Smooth muscle cell (in vitro differentiated cells): ENCODE measurements around the gene GPR42. TPM values are rescaled to one million over a fixed set of nuclear protein-coding genes. Genes with fewer than 3 reads are reported as not detected.
A peak's percentile ranks its signal among the peaks of the same experiment; 100 is the strongest.

Source experiments
- DNase-seq: peaks from one replicate; lab custom pipeline; 2025; ENCODE audit not compliant: unreplicated experiment; lab: John Stamatoyannopoulos, UW
- H2AFZ ChIP-seq: fragments of 200-600 bp; sonication (generic); 2 replicates; pipeline ENCODE4 v1.6.0; 2016; ENCODE audit warnings: antibody characterized with exemption, low read depth, mild to moderate bottlenecking
- H3F3A ChIP-seq: fragments of 200-600 bp; sonication (generic); 2 replicates; pipeline ENCODE4 v1.6.0; 2017; ENCODE audit warnings: antibody characterized with exemption, low read depth
- H3K27ac ChIP-seq: fragments of 200-600 bp; sonication (generic); 2 replicates; pipeline ENCODE4 v1.5.1; 2016; ENCODE audit warnings: low read depth, mild to moderate bottlenecking
- H3K27me3 ChIP-seq: fragments of 200-600 bp; sonication (generic); 2 replicates; pipeline ENCODE4 v1.6.1; 2016; ENCODE audit warnings: low read depth, mild to moderate bottlenecking
- H3K36me3 ChIP-seq: fragments of 200-600 bp; sonication (generic); 2 replicates; pipeline ENCODE4 v1.5.1; 2016; ENCODE audit warnings: low read depth
- H3K4me1 ChIP-seq: fragments of 200-600 bp; sonication (generic); 2 replicates; pipeline ENCODE4 v1.5.1; 2016; ENCODE audit warnings: low read depth
- H3K4me2 ChIP-seq: fragments of 200-600 bp; sonication (generic); 2 replicates; pipeline ENCODE4 v1.6.0; 2016; ENCODE audit warnings: mild to moderate bottlenecking
- H3K4me3 ChIP-seq: fragments of 200-600 bp; sonication (generic); 2 replicates; pipeline ENCODE4 v1.5.1; 2016; ENCODE audit warnings: mild to moderate bottlenecking
- H3K79me2 ChIP-seq: fragments of 200-600 bp; sonication (generic); 2 replicates; pipeline ENCODE4 v1.6.0; 2016; ENCODE audit warnings: low read depth, mild to moderate bottlenecking
- H3K9ac ChIP-seq: fragments of 200-600 bp; sonication (generic); 2 replicates; pipeline ENCODE4 v1.6.0; 2016; ENCODE audit warnings: low read depth
- H3K9me3 ChIP-seq: fragments of 200-600 bp; sonication (generic); replicated peaks from 2 replicates; pipeline ENCODE4 v1.5.1; 2016; ENCODE audit warnings: low read depth
- H4K20me1 ChIP-seq: fragments of 200-600 bp; sonication (generic); 2 replicates; pipeline ENCODE4 v1.6.0; 2016; ENCODE audit warnings: low read depth
- WGBS: methylation state at CpG from one replicate; pipeline ENCODE4 v1.1.7; 2016; ENCODE audit warnings: low lambda C conversion rate; 5-methylcytosine and 5-hydroxymethylcytosine counted together
- polyA plus RNA-seq: library from polyadenylated mRNA; unstranded; fragments of >200 nt; fragmentation: Nextera tagmentation; extraction: Ambion mirVana; gene quantifications from 2 replicates; pipeline ENCODE4 v1.2.1, GENCODE V29; 2016
- total RNA-seq: library from RNA; depleted of rRNA; stranded (reverse); fragments of >200 nt; gene quantifications from 2 replicates; pipeline ENCODE4 v1.2.3, GENCODE V29; 2014
- TF ChIP-seq, protein P1 (sequence below): fragments of 200-600 bp; sonication (generic); IDR thresholded peaks from 2 replicates; pipeline ENCODE4 v1.5.1; 2017; ENCODE audit warnings: borderline replicate concordance, mild to moderate bottlenecking, antibody characterized with exemption; ENCODE audit not compliant: insufficient read depth, poor library complexity, severe bottlenecking

The GPR42 gene
- total and polyA plus RNA-seq, 2 experiments from 2014 or later = not detected

DNA sequence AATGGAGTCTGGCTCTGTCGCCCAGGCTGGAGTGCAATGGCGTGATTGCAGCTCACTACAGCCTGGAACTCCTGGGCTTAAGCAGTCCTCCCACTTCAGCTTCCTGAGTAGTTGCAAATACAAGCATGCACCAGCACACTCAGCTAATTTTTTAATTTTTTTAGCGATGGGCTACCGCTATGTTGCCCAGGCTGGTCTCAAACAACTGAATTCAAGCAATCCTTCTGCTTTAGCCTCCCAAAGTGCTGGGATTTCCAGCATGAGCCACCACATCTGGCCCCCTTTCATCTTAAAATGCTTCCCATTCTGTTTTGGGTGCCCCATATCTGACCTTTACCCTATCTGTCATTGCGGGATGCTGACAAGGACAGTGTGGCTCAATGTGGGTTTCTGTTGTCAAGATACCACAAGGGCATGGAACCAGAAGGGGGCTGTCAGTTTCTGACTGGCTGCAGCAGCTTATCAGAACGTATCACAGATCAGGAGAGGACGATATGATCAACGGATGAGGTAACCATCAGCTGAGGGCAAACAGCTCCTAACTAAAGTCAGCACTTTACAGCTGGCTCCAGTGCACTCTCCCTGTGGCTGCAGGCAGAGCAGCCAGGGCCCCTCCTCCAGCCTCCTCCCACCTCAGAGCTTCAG lies 32.4 kb downstream of the GPR42 start:
- no peaks in the 10 kb centered on the region for H3F3A ChIP-seq
- H3K27me3 ChIP-seq = no peaks in the 10 kb centered on the region
- no peaks in the 10 kb centered on the region for H4K20me1 ChIP-seq
- 57% methylated on average over 8 of the region's 8 CpGs for WGBS
- no peak overlapping the region for H3K27ac ChIP-seq
- no peaks in the 10 kb centered on the region for H3K9me3 ChIP-seq
- H3K79me2 ChIP-seq = no peaks in the 10 kb centered on the region
- no peak overlapping the region for H3K4me3 ChIP-seq
- no peaks in the 10 kb centered on the region for H3K36me3 ChIP-seq
- no peaks in the 10 kb centered on the region for H3K4me1 ChIP-seq
- H2AFZ ChIP-seq = no peak overlapping the region
- no peak overlapping the region for H3K9ac ChIP-seq
- no peak overlapping the region for H3K4me2 ChIP-seq
- TF ChIP-seq, protein P1, sequence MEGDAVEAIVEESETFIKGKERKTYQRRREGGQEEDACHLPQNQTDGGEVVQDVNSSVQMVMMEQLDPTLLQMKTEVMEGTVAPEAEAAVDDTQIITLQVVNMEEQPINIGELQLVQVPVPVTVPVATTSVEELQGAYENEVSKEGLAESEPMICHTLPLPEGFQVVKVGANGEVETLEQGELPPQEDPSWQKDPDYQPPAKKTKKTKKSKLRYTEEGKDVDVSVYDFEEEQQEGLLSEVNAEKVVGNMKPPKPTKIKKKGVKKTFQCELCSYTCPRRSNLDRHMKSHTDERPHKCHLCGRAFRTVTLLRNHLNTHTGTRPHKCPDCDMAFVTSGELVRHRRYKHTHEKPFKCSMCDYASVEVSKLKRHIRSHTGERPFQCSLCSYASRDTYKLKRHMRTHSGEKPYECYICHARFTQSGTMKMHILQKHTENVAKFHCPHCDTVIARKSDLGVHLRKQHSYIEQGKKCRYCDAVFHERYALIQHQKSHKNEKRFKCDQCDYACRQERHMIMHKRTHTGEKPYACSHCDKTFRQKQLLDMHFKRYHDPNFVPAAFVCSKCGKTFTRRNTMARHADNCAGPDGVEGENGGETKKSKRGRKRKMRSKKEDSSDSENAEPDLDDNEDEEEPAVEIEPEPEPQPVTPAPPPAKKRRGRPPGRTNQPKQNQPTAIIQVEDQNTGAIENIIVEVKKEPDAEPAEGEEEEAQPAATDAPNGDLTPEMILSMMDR = no peak
- DNase-seq = no peak

DNA sequence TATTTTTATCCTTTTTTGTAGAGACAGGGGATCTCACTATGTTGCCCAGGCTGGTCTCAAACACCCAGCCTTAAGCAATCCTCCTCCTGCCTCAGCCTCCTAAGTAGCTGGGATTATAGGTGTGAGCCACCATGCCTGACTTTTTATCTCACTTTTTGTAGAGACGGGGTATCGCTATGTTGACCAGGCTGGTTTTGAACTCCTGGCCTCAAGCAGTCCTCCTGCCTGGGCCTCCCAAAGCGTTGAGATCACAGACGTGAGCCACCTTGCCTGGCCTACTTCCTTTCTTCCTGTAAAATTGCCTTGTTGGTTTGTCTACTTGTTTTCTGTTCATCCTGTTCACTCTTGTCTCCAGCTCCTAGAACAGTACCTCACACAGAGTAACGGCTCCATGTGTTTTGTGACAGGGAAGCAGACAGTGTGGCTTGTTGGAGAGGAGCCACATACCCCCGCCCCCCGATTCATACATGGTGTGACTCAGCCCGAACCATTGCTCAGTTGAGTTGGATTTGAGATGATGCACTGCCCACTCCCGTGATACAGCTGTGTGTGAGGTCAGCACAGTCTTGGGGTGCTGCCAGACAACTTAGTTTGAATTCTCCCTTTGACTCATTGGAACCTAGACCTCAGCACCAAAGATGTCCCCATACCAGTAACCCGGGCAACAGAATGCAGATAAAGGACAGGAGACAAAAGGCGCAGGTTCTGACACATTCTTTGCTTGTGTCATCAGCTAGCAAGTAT lies 34.2 kb downstream of the GPR42 start:
- Histone ChIP-seq H3K4me3 (no peak overlapping the region), H4K20me1 (no peaks in the 10 kb centered on the region), H3K36me3 (no peaks in the 10 kb centered on the region), H3K4me1 (no peaks in the 10 kb centered on the region), H2AFZ (no peak overlapping the region), H3K27me3 (no peaks in the 10 kb centered on the region), H3K79me2 (no peaks in the 10 kb centered on the region), H3K9ac (no peak overlapping the region), H3K9me3 (no peaks in the 10 kb centered on the region), H3K4me2 (peak overlapping the region; percentile 12), H3F3A (no peaks in the 10 kb centered on the region), H3K27ac (peak overlapping the region; percentile 80)
- TF ChIP-seq, protein P1 = no peak
- no peak for DNase-seq
- 59% methylated on average over 11 of the region's 11 CpGs for WGBS

DNA sequence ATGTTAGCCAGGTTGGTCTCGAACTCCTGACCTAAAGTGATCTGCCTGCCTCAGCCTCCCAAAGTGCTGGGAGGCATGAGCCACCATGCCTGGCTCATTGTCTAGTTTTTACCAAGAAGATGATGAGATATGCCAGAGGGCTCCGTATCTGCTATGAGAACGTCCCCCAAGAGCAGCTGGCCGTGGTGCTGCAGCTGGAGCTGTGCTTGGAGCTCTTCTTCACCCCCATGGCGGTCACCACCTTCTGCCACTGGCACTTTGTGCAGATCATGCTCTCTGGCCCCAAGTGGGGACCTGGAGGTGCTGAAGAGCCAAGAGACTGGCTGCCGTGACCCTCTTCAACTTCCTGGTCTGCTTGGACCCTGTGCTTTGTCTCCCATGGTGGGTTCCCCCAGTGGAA lies 36.8 kb downstream of the GPR42 start:
- Histone ChIP-seq H3K9ac (no peak overlapping the region), H4K20me1 (no peaks in the 10 kb centered on the region), H3K4me2 (no peak overlapping the region), H3K27me3 (no peaks in the 10 kb centered on the region), H3F3A (no peaks in the 10 kb centered on the region), H3K27ac (no peak overlapping the region), H3K36me3 (no peaks in the 10 kb centered on the region), H2AFZ (no peak overlapping the region), H3K9me3 (no peaks in the 10 kb centered on the region), H3K4me1 (no peaks in the 10 kb centered on the region), H3K79me2 (no peaks in the 10 kb centered on the region), H3K4me3 (no peak overlapping the region)
- TF ChIP-seq, protein P1 = no peak
- DNase-seq = no peak
- WGBS = 93% methylated on average over 6 of the region's 6 CpGs
